ENCODE measurements around the gene SDF4.

SDF4 gene

GRCh38 chr1:1279028-1279427 is 47.2 kb upstream of the SDF4 start:
- TF ChIP-seq ZNF777 (tag by site-specific recombination; IDR thresholded peaks at IDR 0.05; ENCODE audit: borderline replicate concordance) (no peak), ZNF302 (tag by site-specific recombination; IDR thresholded peaks at IDR 0.05; ENCODE audit: low read depth) (no peak), ZNF792 (tag by site-specific recombination; IDR thresholded peaks at IDR 0.05) (no peak), HOXC10 (CRISPR knock-in tag; IDR thresholded peaks at IDR 0.05) (no peak), ZNF416 (tag by site-specific recombination; IDR thresholded peaks at IDR 0.05) (no peak), ZFP3 (tag by site-specific recombination; IDR thresholded peaks at IDR 0.05; ENCODE audit: low read depth) (no peak), ZSCAN30 (tag by site-specific recombination; IDR thresholded peaks at IDR 0.05) (no peak), ZNF768 (tag by site-specific recombination; IDR thresholded peaks at IDR 0.05) (no peak), SP7 (tag by site-specific recombination; IDR thresholded peaks at IDR 0.05) (no peak), ZNF610 (tag by site-specific recombination; IDR thresholded peaks at IDR 0.05; ENCODE audit: borderline replicate concordance) (no peak), ZNF311 (tag by site-specific recombination; IDR thresholded peaks at IDR 0.05; ENCODE audit: borderline replicate concordance) (no peak), ZNF391 (tag by site-specific recombination; IDR thresholded peaks at IDR 0.05; ENCODE audit: borderline replicate concordance, low read depth) (no peak), ZNF37A (tag by site-specific recombination; IDR thresholded peaks at IDR 0.05) (no peak)
- TF ChIP-seq, protein P1, sequence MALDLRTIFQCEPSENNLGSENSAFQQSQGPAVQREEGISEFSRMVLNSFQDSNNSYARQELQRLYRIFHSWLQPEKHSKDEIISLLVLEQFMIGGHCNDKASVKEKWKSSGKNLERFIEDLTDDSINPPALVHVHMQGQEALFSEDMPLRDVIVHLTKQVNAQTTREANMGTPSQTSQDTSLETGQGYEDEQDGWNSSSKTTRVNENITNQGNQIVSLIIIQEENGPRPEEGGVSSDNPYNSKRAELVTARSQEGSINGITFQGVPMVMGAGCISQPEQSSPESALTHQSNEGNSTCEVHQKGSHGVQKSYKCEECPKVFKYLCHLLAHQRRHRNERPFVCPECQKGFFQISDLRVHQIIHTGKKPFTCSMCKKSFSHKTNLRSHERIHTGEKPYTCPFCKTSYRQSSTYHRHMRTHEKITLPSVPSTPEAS (tag by site-specific recombination; IDR thresholded peaks at IDR 0.05) = no peak
- TF ChIP-seq, protein P2, sequence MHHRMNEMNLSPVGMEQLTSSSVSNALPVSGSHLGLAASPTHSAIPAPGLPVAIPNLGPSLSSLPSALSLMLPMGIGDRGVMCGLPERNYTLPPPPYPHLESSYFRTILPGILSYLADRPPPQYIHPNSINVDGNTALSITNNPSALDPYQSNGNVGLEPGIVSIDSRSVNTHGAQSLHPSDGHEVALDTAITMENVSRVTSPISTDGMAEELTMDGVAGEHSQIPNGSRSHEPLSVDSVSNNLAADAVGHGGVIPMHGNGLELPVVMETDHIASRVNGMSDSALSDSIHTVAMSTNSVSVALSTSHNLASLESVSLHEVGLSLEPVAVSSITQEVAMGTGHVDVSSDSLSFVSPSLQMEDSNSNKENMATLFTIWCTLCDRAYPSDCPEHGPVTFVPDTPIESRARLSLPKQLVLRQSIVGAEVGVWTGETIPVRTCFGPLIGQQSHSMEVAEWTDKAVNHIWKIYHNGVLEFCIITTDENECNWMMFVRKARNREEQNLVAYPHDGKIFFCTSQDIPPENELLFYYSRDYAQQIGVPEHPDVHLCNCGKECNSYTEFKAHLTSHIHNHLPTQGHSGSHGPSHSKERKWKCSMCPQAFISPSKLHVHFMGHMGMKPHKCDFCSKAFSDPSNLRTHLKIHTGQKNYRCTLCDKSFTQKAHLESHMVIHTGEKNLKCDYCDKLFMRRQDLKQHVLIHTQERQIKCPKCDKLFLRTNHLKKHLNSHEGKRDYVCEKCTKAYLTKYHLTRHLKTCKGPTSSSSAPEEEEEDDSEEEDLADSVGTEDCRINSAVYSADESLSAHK (tag by site-specific recombination; IDR thresholded peaks at IDR 0.05) = no peak
- Histone ChIP-seq H3K27ac (ENCODE audit: extremely low read depth, low read depth, low read length) (no peak overlapping the region), H3K4me3 (ENCODE audit: low read depth, low read length) (no peak overlapping the region), H3K36me3 (ENCODE audit: control insufficient read depth in 2 of 2, insufficient read depth in 1 of 2, low read length in 2 of 2) (peaks cover 0 to 3% of the 10 kb centered on the region in 2 experiments; a peak in 1 of 3 replicates), H3K9me3 (ENCODE audit: control insufficient read depth, insufficient read depth, low read depth, low read length) (no peaks in the 10 kb centered on the region), H3K4me1 (ENCODE audit: control insufficient read depth, insufficient read depth, low read length) (no peaks in the 10 kb centered on the region)
- ChIA-PET POLR2A (no interaction called here), CTCF (interaction anchor here (0.6 to 1.5 kb wide), 3 partner anchors 13 to 277 kb away, joined by 4 to 10 read pairs (median 6); no protein-coding TSS in a partner anchor)

DNA sequence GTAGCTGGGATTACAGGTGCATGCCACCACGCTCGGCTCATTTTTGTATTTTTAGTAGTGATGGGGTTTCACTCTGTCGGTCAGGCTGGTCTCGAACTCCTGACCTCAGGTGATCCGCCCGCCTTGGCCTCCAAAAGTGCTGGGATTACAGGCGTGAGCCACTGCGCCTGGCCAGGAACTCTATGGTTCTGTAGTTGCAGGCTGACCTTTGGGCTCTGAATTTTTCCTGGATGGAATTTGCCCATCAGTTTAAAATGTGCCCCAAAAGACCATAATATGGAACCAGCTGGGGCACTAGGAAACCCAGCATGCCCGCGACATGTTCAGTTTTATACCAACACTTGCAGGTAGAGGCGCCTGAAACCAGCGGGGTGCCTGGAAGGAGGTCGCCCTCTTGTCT is 46.8 kb upstream of the SDF4 start:
- TF ChIP-seq ZFP37 (tag by site-specific recombination; IDR thresholded peaks at IDR 0.05) (no peak), ZNF423 (tag by site-specific recombination; IDR thresholded peaks at IDR 0.05) (no peak), ZNF394 (tag by site-specific recombination; IDR thresholded peaks at IDR 0.05; ENCODE audit: borderline replicate concordance) (no peak), ZNF416 (tag by site-specific recombination; IDR thresholded peaks at IDR 0.05) (no peak), ZNF555 (tag by site-specific recombination; conservative IDR thresholded peaks at IDR 0.05) (no peak), ZNF335 (tag by site-specific recombination; conservative IDR thresholded peaks at IDR 0.05) (no peak), SCRT1 (tag by site-specific recombination; IDR thresholded peaks at IDR 0.05; ENCODE audit: borderline replicate concordance) (no peak), ZNF521 (tag by site-specific recombination; IDR thresholded peaks at IDR 0.05) (no peak), BCL6B (tag by site-specific recombination; IDR thresholded peaks at IDR 0.05) (no peak), ZBTB44 (tag by site-specific recombination; IDR thresholded peaks at IDR 0.05) (no peak), RBAK (tag by site-specific recombination; IDR thresholded peaks at IDR 0.05) (no peak), ZNF768 (tag by site-specific recombination; IDR thresholded peaks at IDR 0.05) (no peak), WT1 (tag by site-specific recombination; IDR thresholded peaks at IDR 0.05) (no peak)
- TF ChIP-seq, protein P3, sequence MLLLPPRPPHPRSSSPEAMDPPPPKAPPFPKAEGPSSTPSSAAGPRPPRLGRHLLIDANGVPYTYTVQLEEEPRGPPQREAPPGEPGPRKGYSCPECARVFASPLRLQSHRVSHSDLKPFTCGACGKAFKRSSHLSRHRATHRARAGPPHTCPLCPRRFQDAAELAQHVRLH (tag by site-specific recombination; IDR thresholded peaks at IDR 0.05) = no peak
- TF ChIP-seq, protein P4, sequence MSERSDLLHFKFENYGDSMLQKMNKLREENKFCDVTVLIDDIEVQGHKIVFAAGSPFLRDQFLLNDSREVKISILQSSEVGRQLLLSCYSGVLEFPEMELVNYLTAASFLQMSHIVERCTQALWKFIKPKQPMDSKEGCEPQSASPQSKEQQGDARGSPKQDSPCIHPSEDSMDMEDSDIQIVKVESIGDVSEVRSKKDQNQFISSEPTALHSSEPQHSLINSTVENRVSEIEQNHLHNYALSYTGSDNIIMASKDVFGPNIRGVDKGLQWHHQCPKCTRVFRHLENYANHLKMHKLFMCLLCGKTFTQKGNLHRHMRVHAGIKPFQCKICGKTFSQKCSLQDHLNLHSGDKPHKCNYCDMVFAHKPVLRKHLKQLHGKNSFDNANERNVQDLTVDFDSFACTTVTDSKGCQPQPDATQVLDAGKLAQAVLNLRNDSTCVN (tag by site-specific recombination; optimal IDR thresholded peaks at IDR 0.05) = no peak
- CTCF ChIA-PET = interaction anchor here (0.6 to 1.5 kb wide), 4 partner anchors 13 to 406 kb away, joined by 3 to 10 read pairs (median 4); no protein-coding TSS in a partner anchor
- peaks cover 0 to 3% of the 10 kb centered on the region in 2 experiments; a peak in 1 of 3 replicates for H3K36me3 ChIP-seq (ENCODE audit: control insufficient read depth in 2 of 2, insufficient read depth in 1 of 2, low read length in 2 of 2)
- H3K4me1 ChIP-seq (ENCODE audit: control insufficient read depth, insufficient read depth, low read length) = no peaks in the 10 kb centered on the region
- H3K27ac ChIP-seq (ENCODE audit: extremely low read depth, low read depth, low read length) = no peak overlapping the region
- H3K4me3 ChIP-seq (ENCODE audit: low read depth, low read length) = no peak overlapping the region
- no peaks in the 10 kb centered on the region for H3K9me3 ChIP-seq (ENCODE audit: control insufficient read depth, insufficient read depth, low read depth, low read length)
- POLR2A ChIA-PET = no interaction called here
